Limb (tissue), 2 donors: Measurements from ENCODE around the gene CLDN22.

Experiments used
- DNase-seq, 2 donors: peaks; one replicate each; pipeline ENCODE4 v3.0.0-alpha.2; 2016; ENCODE audit errors: extremely low spot score in 2 of 2

CLDN22 gene

GRCh38 chr4:183322326-183322725, 2.2 kb upstream of the CLDN22 start, which contains the start of gene CLDN24:
TSS of gene CLDN24 (minus strand) at chr4:183322426. CDS start at chr4:183322426, 0 bp downstream.
- no peak for DNase-seq

- no peak for DNase-seq
These were observed 1.4 kb upstream of the CLDN22 start for GRCh38 chr4:183321516-183321915.

GRCh38 chr4:183321079-183321478, 1.0 kb upstream of the CLDN22 start:
- DNase-seq: no peak

GRCh38 chr4:183318656-183319055, 1.4 kb downstream of the CLDN22 start:
- no peak for DNase-seq

GRCh38 chr4:183314806-183315205, 5.3 kb downstream of the CLDN22 start:
- DNase-seq: no peak

GRCh38 chr4:183314336-183314735, 5.7 kb downstream of the CLDN22 start:
- no peak for DNase-seq

- DNase-seq: no peak
These were observed 7.2 kb downstream of the CLDN22 start for GRCh38 chr4:183312841-183313240.

- DNase-seq: no peak
These were observed 13.3 kb downstream of the CLDN22 start for GRCh38 chr4:183306811-183307210.

- no peak for DNase-seq
These were observed 15.5 kb downstream of the CLDN22 start for GRCh38 chr4:183304538-183304937.

GRCh38 chr4:183304067-183304466, 16.0 kb downstream of the CLDN22 start:
- no peak for DNase-seq

- DNase-seq: no peak
These were observed 16.8 kb downstream of the CLDN22 start for GRCh38 chr4:183303301-183303700.

- DNase-seq: peak in 1 of 2 donors; percentile 15
These were observed 19.4 kb downstream of the CLDN22 start for GRCh38 chr4:183300655-183301054.

GRCh38 chr4:183300070-183300469, 20.0 kb downstream of the CLDN22 start:
- no peak for DNase-seq

- no peak for DNase-seq
These were observed 20.6 kb downstream of the CLDN22 start for GRCh38 chr4:183299464-183299863.

- no peak for DNase-seq
These were observed 22.4 kb downstream of the CLDN22 start for GRCh38 chr4:183297675-183298074.

GRCh38 chr4:183295711-183296110, 24.4 kb downstream of the CLDN22 start:
- DNase-seq: no peak

- no peak for DNase-seq
These were observed 29.0 kb downstream of the CLDN22 start for GRCh38 chr4:183291070-183291469.

GRCh38 chr4:183289688-183290087, 30.4 kb downstream of the CLDN22 start:
- no peak for DNase-seq

GRCh38 chr4:183288955-183289354, 31.1 kb downstream of the CLDN22 start:
- DNase-seq: no peak

- no peak for DNase-seq
These were observed 32.4 kb downstream of the CLDN22 start for GRCh38 chr4:183287677-183288076.

- DNase-seq: no peak
These were observed 32.8 kb downstream of the CLDN22 start for GRCh38 chr4:183287309-183287659.

- no peak for DNase-seq
These were observed 33.3 kb downstream of the CLDN22 start for GRCh38 chr4:183286590-183287308.

GRCh38 chr4:183285886-183286285, 34.2 kb downstream of the CLDN22 start:
- DNase-seq: no peak

GRCh38 chr4:183284965-183285364, 35.1 kb downstream of the CLDN22 start:
- DNase-seq: no peak
